H1 (cell line): ENCODE measurements around the gene PLS3. TPM values are rescaled to one million over a fixed set of nuclear protein-coding genes. Genes with fewer than 3 reads are reported as not detected.

Source experiments
- CBX8 ChIP-seq: fragments of 300-800, 300-1000 bp; sonication (generic); IDR thresholded peaks from 2 replicates; pipeline ENCODE4 v1.7.1; 2016; ENCODE audit warnings: low read depth, low read length, borderline replicate concordance
- SUZ12 ChIP-seq: fragments of 200-600 bp; sonication (generic); IDR thresholded peaks from 2 replicates; pipeline ENCODE4 v1.6.1; 2012; ENCODE audit warnings: mild to moderate bottlenecking, inconsistent platforms, low read length, moderate library complexity, mixed read lengths
- TAF1 ChIP-seq: IDR thresholded peaks from 2 replicates; pipeline ENCODE4 v1.6.1; 2011; ENCODE audit warnings: mild to moderate bottlenecking, low read depth, low read length
- polyA plus RNA-seq, 7 experiments: library from polyadenylated mRNA; depleted of rRNA in 3 of 7; stranded (reverse) in 5 of 7; unstranded in 2 of 7; fragments of >200 nt in 5 of 7; fragments of 200-250 nt in 2 of 7; gene quantifications; 1 replicate in 5 of 7; 2 replicates in 1 of 7; 4 replicates in 1 of 7; pipeline versions ENCODE4 v1.2.1 to v1.2.3, GENCODE V29; 2011 to 2013; ENCODE audit warnings: missing spikeins in 2 of 7, mixed read lengths in 2 of 7
- total RNA-seq: library from RNA; stranded (reverse); fragmentation: NEBNext Ultra II Directional; extraction: Animal tissue kit (Norgen Biotek cat#: 25700); gene quantifications from 2 replicates; pipeline ENCODE4 v1.2.1, GENCODE V29; 2021
- TF ChIP-seq, protein P1 (sequence below), 3 experiments: IDR thresholded peaks; 1 replicate in 2 of 3; 2 replicates in 1 of 3; pipeline versions ENCODE4 v1.5.1 to v1.6.1; 2011; ENCODE audit warnings: low read length in 3 of 3, mild to moderate bottlenecking in 3 of 3, inconsistent platforms in 2 of 3, low read depth in 1 of 3, moderate library complexity in 1 of 3; ENCODE audit not compliant: insufficient read depth in 1 of 3; ENCODE audit errors: control extremely low read depth in 1 of 3
- TF ChIP-seq, protein P2 (sequence below): IDR thresholded peaks from 2 replicates; pipeline ENCODE4 v1.6.1; 2011; ENCODE audit warnings: low read depth, mild to moderate bottlenecking, low read length; ENCODE audit not compliant: insufficient read depth

Gene PLS3
- total and polyA plus RNA-seq, 2 of the 8 experiments (the other 6 are each of a cell fraction or from before 2014, with no cell fraction given), result 107 to 185 TPM

DNA sequence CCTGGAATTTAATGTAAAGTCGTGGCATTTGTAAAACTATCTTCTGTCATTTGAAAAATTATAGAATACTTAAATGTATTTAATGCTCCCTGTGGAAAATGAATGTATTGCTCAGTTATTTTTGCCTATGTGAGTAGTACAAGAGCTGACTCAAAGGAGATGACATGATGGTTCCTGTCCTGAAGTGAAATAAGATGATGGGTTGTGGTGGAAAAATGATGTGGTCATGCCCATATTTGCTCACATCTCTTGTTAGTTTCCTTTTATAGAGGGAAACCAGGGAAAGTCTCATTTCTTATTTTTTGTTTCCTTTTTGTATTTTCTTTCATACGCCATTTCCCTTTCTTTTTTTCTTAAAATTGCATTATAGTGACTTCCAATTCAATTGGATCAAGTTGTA is 23.7 kb downstream of the PLS3 start (continued):
- TF ChIP-seq, protein P1, sequence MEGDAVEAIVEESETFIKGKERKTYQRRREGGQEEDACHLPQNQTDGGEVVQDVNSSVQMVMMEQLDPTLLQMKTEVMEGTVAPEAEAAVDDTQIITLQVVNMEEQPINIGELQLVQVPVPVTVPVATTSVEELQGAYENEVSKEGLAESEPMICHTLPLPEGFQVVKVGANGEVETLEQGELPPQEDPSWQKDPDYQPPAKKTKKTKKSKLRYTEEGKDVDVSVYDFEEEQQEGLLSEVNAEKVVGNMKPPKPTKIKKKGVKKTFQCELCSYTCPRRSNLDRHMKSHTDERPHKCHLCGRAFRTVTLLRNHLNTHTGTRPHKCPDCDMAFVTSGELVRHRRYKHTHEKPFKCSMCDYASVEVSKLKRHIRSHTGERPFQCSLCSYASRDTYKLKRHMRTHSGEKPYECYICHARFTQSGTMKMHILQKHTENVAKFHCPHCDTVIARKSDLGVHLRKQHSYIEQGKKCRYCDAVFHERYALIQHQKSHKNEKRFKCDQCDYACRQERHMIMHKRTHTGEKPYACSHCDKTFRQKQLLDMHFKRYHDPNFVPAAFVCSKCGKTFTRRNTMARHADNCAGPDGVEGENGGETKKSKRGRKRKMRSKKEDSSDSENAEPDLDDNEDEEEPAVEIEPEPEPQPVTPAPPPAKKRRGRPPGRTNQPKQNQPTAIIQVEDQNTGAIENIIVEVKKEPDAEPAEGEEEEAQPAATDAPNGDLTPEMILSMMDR (IDR thresholded peaks at IDR 0.05; ENCODE audit: control extremely low read depth in 1 of 3, insufficient read depth in 1 of 3, low read depth in 1 of 3, low read length in 3 of 3), result no peak
- TF ChIP-seq CBX8 (no peak), SUZ12 (no peak), TAF1 (no peak)
- TF ChIP-seq, protein P2, sequence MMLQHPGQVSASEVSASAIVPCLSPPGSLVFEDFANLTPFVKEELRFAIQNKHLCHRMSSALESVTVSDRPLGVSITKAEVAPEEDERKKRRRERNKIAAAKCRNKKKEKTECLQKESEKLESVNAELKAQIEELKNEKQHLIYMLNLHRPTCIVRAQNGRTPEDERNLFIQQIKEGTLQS, result no peak
